ENCODE results near the gene SSTR3. TPM values are rescaled to one million over a fixed set of nuclear protein-coding genes. Genes with fewer than 3 reads are reported as not detected.

Gene SSTR3
- polyA plus RNA-seq, 1 donor from 2014 or later, result not detected

DNA sequence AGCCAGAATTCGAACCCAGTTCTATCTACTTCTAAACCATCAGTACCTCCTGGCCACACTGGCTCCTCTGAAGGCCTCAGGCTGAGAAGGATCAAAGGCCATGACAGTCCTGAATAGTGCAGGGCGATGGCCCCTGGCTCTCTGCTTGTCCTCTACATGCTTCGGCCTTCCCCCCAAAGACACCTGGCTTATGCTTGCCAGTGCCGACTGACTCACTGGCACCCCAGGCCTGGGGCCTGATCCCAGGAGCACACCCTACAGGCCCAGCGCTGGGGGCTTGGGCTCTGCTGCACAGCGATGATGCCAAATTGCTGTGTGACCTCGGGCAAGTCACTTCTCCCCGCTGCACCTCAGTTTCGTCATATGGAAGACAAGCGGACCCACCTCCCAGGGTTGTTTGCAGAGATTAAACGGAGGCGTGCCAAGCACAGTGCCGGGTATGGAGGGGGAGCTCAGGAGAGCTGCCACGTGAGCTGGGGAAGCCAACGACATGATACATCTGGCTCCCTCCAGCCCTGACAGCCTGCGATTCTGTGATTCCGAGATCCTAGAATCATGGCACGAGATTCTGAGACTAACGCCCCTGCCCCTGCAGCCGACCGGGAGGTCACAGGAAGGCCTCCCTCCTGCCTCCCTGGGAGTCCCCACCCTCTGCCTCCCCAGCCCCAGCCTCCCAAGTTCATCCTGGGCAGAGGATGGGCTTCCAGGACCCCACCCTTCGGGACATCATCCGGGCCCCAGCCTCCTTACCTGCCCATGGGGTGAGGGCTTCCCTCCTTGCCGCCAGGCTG lies 1.0 kb downstream of the SSTR3 start:
- TF ChIP-seq EP300 (conservative IDR thresholded peaks at IDR 0.05; ENCODE audit: poor library complexity, severe bottlenecking) (no peak), TAF1 (IDR thresholded peaks at IDR 0.05; ENCODE audit: low read depth) (no peak), MXI1 (conservative IDR thresholded peaks at IDR 0.05; ENCODE audit: poor library complexity, severe bottlenecking) (no peak), RAD21 (conservative IDR thresholded peaks at IDR 0.05) (no peak), SMC3 (conservative IDR thresholded peaks at IDR 0.05; ENCODE audit: poor library complexity) (no peak), EZH2 (IDR thresholded peaks at IDR 0.05; ENCODE audit: borderline replicate concordance, insufficient read depth, low read length, poor library complexity, severe bottlenecking) (no peak), POLR2AphosphoS5 (IDR thresholded peaks at IDR 0.05) (no peak)
- TF ChIP-seq, protein P1, sequence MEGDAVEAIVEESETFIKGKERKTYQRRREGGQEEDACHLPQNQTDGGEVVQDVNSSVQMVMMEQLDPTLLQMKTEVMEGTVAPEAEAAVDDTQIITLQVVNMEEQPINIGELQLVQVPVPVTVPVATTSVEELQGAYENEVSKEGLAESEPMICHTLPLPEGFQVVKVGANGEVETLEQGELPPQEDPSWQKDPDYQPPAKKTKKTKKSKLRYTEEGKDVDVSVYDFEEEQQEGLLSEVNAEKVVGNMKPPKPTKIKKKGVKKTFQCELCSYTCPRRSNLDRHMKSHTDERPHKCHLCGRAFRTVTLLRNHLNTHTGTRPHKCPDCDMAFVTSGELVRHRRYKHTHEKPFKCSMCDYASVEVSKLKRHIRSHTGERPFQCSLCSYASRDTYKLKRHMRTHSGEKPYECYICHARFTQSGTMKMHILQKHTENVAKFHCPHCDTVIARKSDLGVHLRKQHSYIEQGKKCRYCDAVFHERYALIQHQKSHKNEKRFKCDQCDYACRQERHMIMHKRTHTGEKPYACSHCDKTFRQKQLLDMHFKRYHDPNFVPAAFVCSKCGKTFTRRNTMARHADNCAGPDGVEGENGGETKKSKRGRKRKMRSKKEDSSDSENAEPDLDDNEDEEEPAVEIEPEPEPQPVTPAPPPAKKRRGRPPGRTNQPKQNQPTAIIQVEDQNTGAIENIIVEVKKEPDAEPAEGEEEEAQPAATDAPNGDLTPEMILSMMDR (IDR thresholded peaks at IDR 0.05; ENCODE audit: poor library complexity, severe bottlenecking), result no peak
- TF ChIP-seq, protein P2, sequence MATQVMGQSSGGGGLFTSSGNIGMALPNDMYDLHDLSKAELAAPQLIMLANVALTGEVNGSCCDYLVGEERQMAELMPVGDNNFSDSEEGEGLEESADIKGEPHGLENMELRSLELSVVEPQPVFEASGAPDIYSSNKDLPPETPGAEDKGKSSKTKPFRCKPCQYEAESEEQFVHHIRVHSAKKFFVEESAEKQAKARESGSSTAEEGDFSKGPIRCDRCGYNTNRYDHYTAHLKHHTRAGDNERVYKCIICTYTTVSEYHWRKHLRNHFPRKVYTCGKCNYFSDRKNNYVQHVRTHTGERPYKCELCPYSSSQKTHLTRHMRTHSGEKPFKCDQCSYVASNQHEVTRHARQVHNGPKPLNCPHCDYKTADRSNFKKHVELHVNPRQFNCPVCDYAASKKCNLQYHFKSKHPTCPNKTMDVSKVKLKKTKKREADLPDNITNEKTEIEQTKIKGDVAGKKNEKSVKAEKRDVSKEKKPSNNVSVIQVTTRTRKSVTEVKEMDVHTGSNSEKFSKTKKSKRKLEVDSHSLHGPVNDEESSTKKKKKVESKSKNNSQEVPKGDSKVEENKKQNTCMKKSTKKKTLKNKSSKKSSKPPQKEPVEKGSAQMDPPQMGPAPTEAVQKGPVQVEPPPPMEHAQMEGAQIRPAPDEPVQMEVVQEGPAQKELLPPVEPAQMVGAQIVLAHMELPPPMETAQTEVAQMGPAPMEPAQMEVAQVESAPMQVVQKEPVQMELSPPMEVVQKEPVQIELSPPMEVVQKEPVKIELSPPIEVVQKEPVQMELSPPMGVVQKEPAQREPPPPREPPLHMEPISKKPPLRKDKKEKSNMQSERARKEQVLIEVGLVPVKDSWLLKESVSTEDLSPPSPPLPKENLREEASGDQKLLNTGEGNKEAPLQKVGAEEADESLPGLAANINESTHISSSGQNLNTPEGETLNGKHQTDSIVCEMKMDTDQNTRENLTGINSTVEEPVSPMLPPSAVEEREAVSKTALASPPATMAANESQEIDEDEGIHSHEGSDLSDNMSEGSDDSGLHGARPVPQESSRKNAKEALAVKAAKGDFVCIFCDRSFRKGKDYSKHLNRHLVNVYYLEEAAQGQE (IDR thresholded peaks at IDR 0.05; ENCODE audit: borderline replicate concordance), result no peak
- no peaks in the 10 kb centered on the region for H3K9me2 ChIP-seq (ENCODE audit: insufficient read depth, low read length)
- H3K4me3 ChIP-seq (ENCODE audit: low read length), result no peak overlapping the region
- H3K79me2 ChIP-seq (replicated peaks; ENCODE audit: insufficient read depth, low read length), result no peaks in the 10 kb centered on the region
- no peaks in the 10 kb centered on the region for H3K9me3 ChIP-seq (ENCODE audit: low read length)
- H3F3A ChIP-seq (ENCODE audit: insufficient read depth, low read length, poor library complexity, severe bottlenecking), result no peaks in the 10 kb centered on the region
- H3K4me2 ChIP-seq (ENCODE audit: low read length), result no peak overlapping the region
- no peaks in the 10 kb centered on the region for H3K36me3 ChIP-seq (ENCODE audit: insufficient read depth, low read length)
- no peaks in the 10 kb centered on the region for H3K27me3 ChIP-seq (ENCODE audit: insufficient read depth, low read depth, low read length)
- H2AFZ ChIP-seq (ENCODE audit: low read depth, low read length), result no peak overlapping the region
- H4K20me1 ChIP-seq (ENCODE audit: insufficient read depth), result no peaks in the 10 kb centered on the region
- no peak overlapping the region for H3K9ac ChIP-seq (ENCODE audit: low read length)
- H3K27ac ChIP-seq (ENCODE audit: low read length), result no peak overlapping the region

DNA sequence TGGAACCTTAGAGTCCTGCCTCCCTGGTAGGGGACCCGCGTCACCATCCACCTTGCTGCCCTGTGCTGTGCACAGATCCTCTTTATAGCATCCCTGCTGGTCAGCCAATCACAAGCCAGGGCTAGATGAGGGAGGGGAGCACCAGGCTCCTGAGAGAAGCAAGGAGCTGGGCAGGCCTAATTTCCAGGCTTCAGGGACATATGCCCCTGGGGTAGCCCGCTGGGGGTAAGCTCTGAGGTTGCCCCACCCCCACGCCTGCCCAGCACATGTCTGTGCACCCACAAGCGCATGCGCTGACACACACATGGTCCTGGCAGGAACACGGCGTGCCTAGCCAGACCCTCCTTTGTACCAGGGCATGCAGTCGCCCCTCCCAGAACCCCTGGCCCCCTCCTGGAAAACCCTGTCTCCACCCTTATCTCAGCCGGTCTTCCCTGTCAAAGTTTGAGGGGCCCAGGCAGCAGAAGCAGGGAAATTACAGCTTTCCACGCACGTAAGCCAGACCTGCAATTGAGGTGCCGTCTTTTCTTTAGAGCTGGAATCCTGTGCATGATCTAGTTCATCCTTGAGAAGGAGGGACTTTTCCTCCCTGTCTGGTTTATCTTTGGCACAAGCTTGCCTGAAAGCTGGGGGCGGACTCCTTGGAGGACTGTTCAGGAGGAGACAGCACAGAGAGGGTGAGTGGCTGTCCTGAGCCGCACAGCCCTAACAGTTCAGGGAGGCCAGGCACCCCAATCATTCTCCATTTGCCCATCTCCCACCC lies 2.1 kb downstream of the SSTR3 start:
- Histone ChIP-seq H3K9me2 (ENCODE audit: insufficient read depth, low read length) (no peaks in the 10 kb centered on the region), H3K36me3 (ENCODE audit: insufficient read depth, low read length) (no peaks in the 10 kb centered on the region), H3F3A (ENCODE audit: insufficient read depth, low read length, poor library complexity, severe bottlenecking) (no peaks in the 10 kb centered on the region), H3K27me3 (ENCODE audit: insufficient read depth, low read depth, low read length) (no peaks in the 10 kb centered on the region), H3K9ac (ENCODE audit: low read length) (no peak overlapping the region), H3K4me3 (ENCODE audit: low read length) (no peak overlapping the region), H3K79me2 (replicated peaks; ENCODE audit: insufficient read depth, low read length) (no peaks in the 10 kb centered on the region), H4K20me1 (ENCODE audit: insufficient read depth) (no peaks in the 10 kb centered on the region), H3K9me3 (ENCODE audit: low read length) (no peaks in the 10 kb centered on the region), H2AFZ (ENCODE audit: low read depth, low read length) (no peak overlapping the region), H3K4me2 (ENCODE audit: low read length) (no peak overlapping the region), H3K27ac (ENCODE audit: low read length) (no peak overlapping the region)
- TF ChIP-seq RAD21 (conservative IDR thresholded peaks at IDR 0.05), result no peak
- TF ChIP-seq EZH2 (IDR thresholded peaks at IDR 0.05; ENCODE audit: borderline replicate concordance, insufficient read depth, low read length, poor library complexity, severe bottlenecking), result no peak
- TF ChIP-seq MXI1 (conservative IDR thresholded peaks at IDR 0.05; ENCODE audit: poor library complexity, severe bottlenecking), result no peak
- TF ChIP-seq EP300 (conservative IDR thresholded peaks at IDR 0.05; ENCODE audit: poor library complexity, severe bottlenecking), result no peak
- no peak for TF ChIP-seq SMC3 (conservative IDR thresholded peaks at IDR 0.05; ENCODE audit: poor library complexity)
- TF ChIP-seq TAF1 (IDR thresholded peaks at IDR 0.05; ENCODE audit: low read depth), result no peak
- TF ChIP-seq, protein P1 (IDR thresholded peaks at IDR 0.05; ENCODE audit: poor library complexity, severe bottlenecking), result no peak
- TF ChIP-seq, protein P2 (IDR thresholded peaks at IDR 0.05; ENCODE audit: borderline replicate concordance), result no peak

All from neural cell (in vitro differentiated cells).